Left lung (tissue), 10 donors: ENCODE data around the gene CISD1. TPM values are rescaled to one million over a fixed set of nuclear protein-coding genes. Genes with fewer than 3 reads are reported as not detected.
"Not testable (repeated sequence)": the region's sequence is repeated elsewhere in the genome, so short reads cannot be mapped to it uniquely, and the experiment has no call there.

Experiments used
- ATAC-seq: fragments of 200-7000 bp; cut with Tn5 transposase; one replicate; pipeline ENCODE4 v1.9.1; 2020; ENCODE audit warnings: moderate library complexity
- DNase-seq, 4 donors: peaks; one replicate each; pipeline ENCODE4 v3.0.0-alpha.2; 2013 to 2020
- H3K27ac ChIP-seq, 2 donors: fragments of 200-600 bp; sonication (generic) in 1 of 2; one replicate each; pipeline versions ENCODE4 v1.5.0 to v1.8.0; 2020 to 2021
- H3K27me3 ChIP-seq, 2 donors: fragments of 200-600 bp; sonication (generic) in 1 of 2; one replicate each; pipeline versions ENCODE4 v1.5.0 to v1.8.0; 2020 to 2021
- H3K36me3 ChIP-seq, 2 donors: fragments of 200-600 bp; sonication (generic) in 1 of 2; one replicate each; pipeline versions ENCODE4 v1.5.0 to v1.8.0; 2020 to 2021
- H3K4me1 ChIP-seq, 2 donors: fragments of 200-600 bp; one replicate each; pipeline ENCODE4 v1.8.0; 2021
- H3K4me3 ChIP-seq, 2 donors: fragments of 200-600 bp; sonication (generic) in 1 of 2; one replicate each; pipeline versions ENCODE4 v1.5.0 to v1.8.0; 2020 to 2021; ENCODE audit warnings: mild to moderate bottlenecking in 1 of 2
- H3K9me3 ChIP-seq, 2 donors: fragments of 200-600 bp; sonication (generic) in 1 of 2; one replicate each; pipeline versions ENCODE4 v1.5.0 to v1.8.0; 2020 to 2021
- intact Hi-C, 2 donors: fragments of 100-400 bp; cut with DNase I; formaldehyde crosslinking; loops; one replicate each; pipeline versions ENCODE4 v1.11.2 to v1.14.2; 2022
- polyA plus RNA-seq, 6 donors: library from polyadenylated mRNA; unstranded; fragments of 120-200 nt; gene quantifications; one replicate each; pipeline ENCODE4 v1.2.1, GENCODE V29; 2013; ENCODE audit not compliant: insufficient read length in 6 of 6
- total RNA-seq, 2 donors: library from RNA; stranded (reverse); fragmentation: NEBNext Ultra II Directional; extraction: Animal tissue kit (Norgen Biotek cat#: 25700); gene quantifications; one replicate each; pipeline ENCODE4 v1.2.1, GENCODE V29; 2021
- TF ChIP-seq, protein P1 (sequence below), 2 donors: fragments of 200-600 bp; sonication (generic) in 1 of 2; IDR thresholded peaks; one replicate each; pipeline versions ENCODE4 v1.5.0 to v1.8.0; 2021; ENCODE audit warnings: antibody characterized with exemption in 2 of 2
- donor health status: DM: no; HTN: yes; CAD: no.
- donor health status: DM: no; HTN: no; CAD: no.

The CISD1 gene
- total and polyA plus RNA-seq, 8 donors, result 19.3 to 39.5 (median 21.1) TPM

- ATAC-seq (no peak), DNase-seq (no peak)
- intact Hi-C loops, result no loop called here
- TF ChIP-seq, protein P1, sequence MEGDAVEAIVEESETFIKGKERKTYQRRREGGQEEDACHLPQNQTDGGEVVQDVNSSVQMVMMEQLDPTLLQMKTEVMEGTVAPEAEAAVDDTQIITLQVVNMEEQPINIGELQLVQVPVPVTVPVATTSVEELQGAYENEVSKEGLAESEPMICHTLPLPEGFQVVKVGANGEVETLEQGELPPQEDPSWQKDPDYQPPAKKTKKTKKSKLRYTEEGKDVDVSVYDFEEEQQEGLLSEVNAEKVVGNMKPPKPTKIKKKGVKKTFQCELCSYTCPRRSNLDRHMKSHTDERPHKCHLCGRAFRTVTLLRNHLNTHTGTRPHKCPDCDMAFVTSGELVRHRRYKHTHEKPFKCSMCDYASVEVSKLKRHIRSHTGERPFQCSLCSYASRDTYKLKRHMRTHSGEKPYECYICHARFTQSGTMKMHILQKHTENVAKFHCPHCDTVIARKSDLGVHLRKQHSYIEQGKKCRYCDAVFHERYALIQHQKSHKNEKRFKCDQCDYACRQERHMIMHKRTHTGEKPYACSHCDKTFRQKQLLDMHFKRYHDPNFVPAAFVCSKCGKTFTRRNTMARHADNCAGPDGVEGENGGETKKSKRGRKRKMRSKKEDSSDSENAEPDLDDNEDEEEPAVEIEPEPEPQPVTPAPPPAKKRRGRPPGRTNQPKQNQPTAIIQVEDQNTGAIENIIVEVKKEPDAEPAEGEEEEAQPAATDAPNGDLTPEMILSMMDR (IDR thresholded peaks at IDR 0.05), result no peak
- Histone ChIP-seq H3K4me3 (no peak overlapping the region), H3K36me3 (peaks cover 0 to 31% of the 10 kb centered on the region in 2 donors), H3K9me3 (peaks cover 0 to 4% of the 10 kb centered on the region in 2 donors), H3K27ac (no peak overlapping the region), H3K27me3 (no peaks in the 10 kb centered on the region), H3K4me1 (no peaks in the 10 kb centered on the region)
Measured at GRCh38 chr10:58237014-58237834, 31.7 kb upstream of the CISD1 start.

DNA sequence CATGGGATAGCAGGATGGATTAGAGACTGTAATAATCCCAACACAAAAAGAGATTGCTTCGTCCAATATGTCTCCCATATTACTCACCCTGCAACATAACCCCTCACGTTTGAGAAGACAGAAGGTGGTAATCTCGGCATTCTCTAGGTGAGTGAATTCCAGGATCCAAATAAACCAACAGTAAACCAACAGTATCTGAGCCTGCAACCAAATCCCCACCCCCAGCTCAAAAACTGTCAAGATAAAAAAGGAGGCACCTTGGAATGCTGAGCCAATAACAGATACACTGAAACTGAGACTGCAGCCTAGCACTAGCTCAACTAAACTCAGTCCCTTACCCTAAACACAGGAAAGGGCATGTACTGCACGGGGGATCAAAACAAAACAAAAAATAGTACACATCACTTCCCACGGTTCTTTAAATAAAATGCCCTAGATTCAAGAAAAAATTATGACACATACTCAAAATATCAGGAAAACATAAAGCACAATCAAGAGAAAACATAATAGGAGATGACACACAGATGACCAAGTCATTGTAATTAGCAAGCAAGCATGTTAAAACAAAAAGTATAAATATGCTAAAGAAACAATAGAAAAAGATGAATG lies 29.3 kb upstream of the CISD1 start:
- no peak for DNase-seq
- intact Hi-C loops, result no loop called here
- ATAC-seq, result no peak

DNA sequence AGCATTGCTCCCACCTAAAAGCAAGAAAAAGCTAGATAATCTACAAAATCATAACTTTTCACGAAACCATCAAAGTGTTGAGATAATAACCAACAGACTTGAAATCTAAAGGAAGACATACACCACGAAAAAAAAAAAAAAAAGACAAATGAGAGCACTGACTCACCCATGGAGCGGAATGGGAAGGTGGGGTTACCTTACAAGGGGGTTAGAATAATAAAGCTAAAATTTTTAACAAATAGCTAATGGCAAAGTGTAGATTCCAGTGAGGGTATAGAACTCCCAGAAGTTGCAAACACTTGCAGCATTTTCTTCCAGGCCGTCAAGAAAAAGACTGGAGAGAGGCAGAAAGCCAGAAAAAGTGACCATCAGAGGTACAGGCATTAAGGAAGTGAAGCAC lies 28.4 kb upstream of the CISD1 start:
- no peak overlapping the region for H3K27ac ChIP-seq
- H3K4me3 ChIP-seq, result no peak overlapping the region
- TF ChIP-seq, protein P1 (IDR thresholded peaks at IDR 0.05), result no peak
- H3K4me1 ChIP-seq, result no peaks in the 10 kb centered on the region
- intact Hi-C loops, result no loop called here
- no peaks in the 10 kb centered on the region for H3K27me3 ChIP-seq
- no peaks in the 10 kb centered on the region for H3K9me3 ChIP-seq
- H3K36me3 ChIP-seq, result peaks cover 0 to 18% of the 10 kb centered on the region in 2 donors
- DNase-seq (no peak), ATAC-seq (no peak)

More for the DNA sequence above, 29.3 kb upstream of the CISD1 start:
- Histone ChIP-seq H3K9me3 (no peaks in the 10 kb centered on the region), H3K4me3 (no peak overlapping the region), H3K27me3 (no peaks in the 10 kb centered on the region), H3K36me3 (peaks cover 0 to 25% of the 10 kb centered on the region in 2 donors), H3K4me1 (no peaks in the 10 kb centered on the region), H3K27ac (no peak overlapping the region)
- TF ChIP-seq, protein P1 (IDR thresholded peaks at IDR 0.05), result no peak

- no peak for DNase-seq
- no peaks in the 10 kb centered on the region for H3K9me3 ChIP-seq
- peaks cover 0 to 10% of the 10 kb centered on the region in 2 donors for H3K36me3 ChIP-seq
- intact Hi-C loops, result no loop called here
- TF ChIP-seq, protein P1 (IDR thresholded peaks at IDR 0.05), result no peak
- H3K27ac ChIP-seq, result no peak overlapping the region
- no peak overlapping the region for H3K4me3 ChIP-seq
- no peaks in the 10 kb centered on the region for H3K27me3 ChIP-seq
- H3K4me1 ChIP-seq, result no peaks in the 10 kb centered on the region
- ATAC-seq, result no peak
Measured at GRCh38 chr10:58241346-58241745, 27.6 kb upstream of the CISD1 start.

DNA sequence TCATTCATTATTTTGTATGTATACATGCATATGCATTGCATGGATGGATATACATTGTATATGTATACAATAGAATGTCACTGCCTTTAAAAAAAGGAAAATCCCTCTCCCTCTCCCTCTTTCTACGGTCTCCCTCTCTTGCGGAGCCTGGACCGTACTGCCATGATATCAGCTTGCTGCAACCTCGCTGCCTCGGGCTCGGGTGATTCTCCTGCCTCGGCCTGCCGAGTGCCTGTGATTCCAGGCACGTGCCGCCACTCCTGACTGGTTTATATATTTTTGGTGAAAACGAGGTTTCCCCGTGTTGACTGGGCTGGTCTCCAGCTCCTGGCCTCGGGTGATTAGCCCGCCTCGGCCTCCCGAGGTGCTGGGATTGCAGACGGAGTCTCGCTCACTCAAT lies 25.7 kb upstream of the CISD1 start:
- no peaks in the 10 kb centered on the region for H3K4me1 ChIP-seq
- H3K36me3 ChIP-seq, result no peaks in the 10 kb centered on the region
- no peak overlapping the region for H3K27ac ChIP-seq
- H3K9me3 ChIP-seq, result no peaks in the 10 kb centered on the region
- H3K27me3 ChIP-seq, result no peaks in the 10 kb centered on the region
- no peak overlapping the region for H3K4me3 ChIP-seq
- no peak for ATAC-seq
- TF ChIP-seq, protein P1 (IDR thresholded peaks at IDR 0.05), result no peak
- no peak for DNase-seq
- intact Hi-C loops, result no loop called here

- H3K4me3 ChIP-seq, H3K27ac ChIP-seq, intact Hi-C loops, H3K27me3 ChIP-seq, H3K4me1 ChIP-seq, DNase-seq, ATAC-seq, H3K9me3 ChIP-seq, H3K36me3 ChIP-seq: not testable (repeated sequence)
Measured at GRCh38 chr10:58243801-58244200, 25.2 kb upstream of the CISD1 start.

DNA sequence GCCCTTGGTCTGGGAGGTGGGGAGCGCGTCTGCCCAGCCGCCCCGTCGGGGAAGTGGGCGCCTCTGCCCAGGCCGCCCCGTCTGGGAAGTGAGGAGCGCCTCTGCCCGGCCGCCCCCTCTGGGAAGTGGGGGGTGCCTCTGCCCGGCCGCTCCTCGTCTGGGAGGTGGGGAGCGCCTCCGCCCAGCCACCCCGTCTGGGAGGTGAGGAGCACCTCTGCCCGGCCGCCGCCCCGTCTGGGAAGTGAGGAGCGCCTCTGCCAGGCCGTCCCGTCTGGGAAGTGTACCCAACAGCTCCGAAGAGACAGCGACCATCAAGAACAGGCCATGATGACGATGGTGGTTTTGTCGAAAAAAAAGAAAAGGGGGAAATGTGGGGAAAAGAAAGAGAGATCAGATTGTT lies 24.7 kb upstream of the CISD1 start:
- H3K36me3 ChIP-seq, ATAC-seq, intact Hi-C loops, H3K4me1 ChIP-seq, H3K27me3 ChIP-seq, DNase-seq, H3K4me3 ChIP-seq, H3K9me3 ChIP-seq, H3K27ac ChIP-seq: not testable (repeated sequence)

GRCh38 chr10:58244666-58245065 lies 24.3 kb upstream of the CISD1 start:
- H3K27ac ChIP-seq, H3K4me1 ChIP-seq, H3K9me3 ChIP-seq, H3K36me3 ChIP-seq, H3K4me3 ChIP-seq, intact Hi-C loops, DNase-seq, H3K27me3 ChIP-seq, ATAC-seq: not testable (repeated sequence)
